GM10266 (cell line): Measurements from ENCODE around the gene TSHR.
"Not testable (repeated sequence)": the region's sequence is repeated elsewhere in the genome, so short reads cannot be mapped to it uniquely, and the experiment has no call there.

Source experiments
- DNase-seq: peaks from one replicate; pipeline ENCODE4 v3.0.0; 2012; ENCODE audit errors: extremely low spot score
- CTCF ChIP-seq: IDR thresholded peaks from 2 replicates; pipeline ENCODE4 v1.5.1; 2012; ENCODE audit warnings: mild to moderate bottlenecking, low read depth; ENCODE audit not compliant: control insufficient read depth, insufficient read depth; ENCODE audit errors: missing control alignments

TSHR gene

GRCh38 chr14:81009346-81009745, 53.9 kb downstream of the TSHR start:
- DNase-seq: no peak
- TF ChIP-seq CTCF: no peak

GRCh38 chr14:81018251-81018650, 62.8 kb downstream of the TSHR start:
- no peak for DNase-seq
- no peak for TF ChIP-seq CTCF

- TF ChIP-seq CTCF: no peak
- no peak for DNase-seq
These were observed 63.3 kb downstream of the TSHR start for GRCh38 chr14:81018684-81019083.

GRCh38 chr14:81019113-81019512, 63.7 kb downstream of the TSHR start:
- not testable (repeated sequence) for DNase-seq

GRCh38 chr14:81023095-81023710, 67.8 kb downstream of the TSHR start:
- TF ChIP-seq CTCF: no peak
- no peak for DNase-seq

GRCh38 chr14:81028461-81028860, 73.0 kb downstream of the TSHR start:
- no peak for DNase-seq

GRCh38 chr14:81031488-81031887, 76.1 kb downstream of the TSHR start:
- no peak for TF ChIP-seq CTCF
- DNase-seq: no peak

More at GRCh38 chr14:81028461-81028860, 73.0 kb downstream of the TSHR start:
- no peak for TF ChIP-seq CTCF

- no peak for DNase-seq
These were observed 78.3 kb downstream of the TSHR start for GRCh38 chr14:81033698-81034240.

More at GRCh38 chr14:81033698-81034240, 78.3 kb downstream of the TSHR start:
- no peak for TF ChIP-seq CTCF
